GM06990 (cell line): Measurements from ENCODE around the gene BCL2A1.

Experiments used
- DNase-seq: peaks from one replicate; pipeline ENCODE4 v3.0.0-alpha.2; 2011; ENCODE audit not compliant: insufficient read length; ENCODE audit errors: extremely low read depth
- H3K27me3 ChIP-seq: replicated peaks from 2 replicates; pipeline ENCODE4 v1.6.0; 2011; ENCODE audit warnings: low read length; ENCODE audit not compliant: control insufficient read depth, insufficient read depth
- H3K36me3 ChIP-seq: 2 replicates; pipeline ENCODE4 v1.5.1; 2011; ENCODE audit warnings: low read length; ENCODE audit not compliant: control insufficient read depth, insufficient read depth
- H3K4me3 ChIP-seq: replicated peaks from 2 replicates; pipeline ENCODE4 v1.5.1; 2011; ENCODE audit warnings: low read depth, mild to moderate bottlenecking, control low read depth, low read length
- CTCF ChIP-seq: IDR thresholded peaks from 2 replicates; pipeline ENCODE4 v1.5.1; 2011; ENCODE audit warnings: low read length, control low read depth, mild to moderate bottlenecking, inconsistent platforms; ENCODE audit not compliant: insufficient read depth, poor library complexity, severe bottlenecking

BCL2A1 gene

GRCh38 chr15:79948761-79949160 lies 22.2 kb downstream of the BCL2A1 start:
- H3K36me3 ChIP-seq, result no peaks in the 10 kb centered on the region
- TF ChIP-seq CTCF, result no peak

DNA sequence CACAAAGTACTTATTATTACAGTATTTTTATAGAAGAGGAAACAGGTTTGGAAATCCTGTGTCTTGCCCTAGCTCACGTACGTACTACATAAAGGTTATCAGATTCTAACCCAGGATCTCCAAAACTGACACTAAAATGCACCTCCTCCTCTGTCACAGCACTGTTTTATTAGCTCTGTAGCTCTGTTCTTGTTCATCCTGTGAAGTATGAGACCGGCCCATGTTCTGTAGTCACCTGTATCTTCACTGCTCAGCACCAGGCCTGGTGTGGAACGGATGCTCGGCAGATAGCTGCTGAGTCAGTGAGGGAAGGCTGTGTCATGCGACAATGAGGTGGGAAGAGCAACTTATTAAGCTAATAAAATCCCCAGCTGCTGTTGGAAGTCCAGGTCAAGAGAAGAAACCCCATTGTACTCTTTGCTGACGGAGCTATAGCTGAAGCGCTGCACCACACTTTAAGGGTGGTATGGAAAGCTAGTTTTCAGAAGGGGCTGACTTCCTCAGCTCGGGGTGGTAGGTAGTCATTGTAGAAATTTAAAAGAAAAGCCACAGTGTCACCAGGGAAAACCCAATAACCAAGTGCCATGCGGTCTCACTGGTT lies 22.8 kb downstream of the BCL2A1 start:
- Histone ChIP-seq H3K4me3 (no peak overlapping the region), H3K27me3 (no peaks in the 10 kb centered on the region), H3K36me3 (no peaks in the 10 kb centered on the region)
- DNase-seq, result no peak
- TF ChIP-seq CTCF, result no peak

More at GRCh38 chr15:79948761-79949160, 22.2 kb downstream of the BCL2A1 start:
- Histone ChIP-seq H3K27me3 (no peaks in the 10 kb centered on the region), H3K4me3 (no peak overlapping the region)
- DNase-seq, result no peak

DNA sequence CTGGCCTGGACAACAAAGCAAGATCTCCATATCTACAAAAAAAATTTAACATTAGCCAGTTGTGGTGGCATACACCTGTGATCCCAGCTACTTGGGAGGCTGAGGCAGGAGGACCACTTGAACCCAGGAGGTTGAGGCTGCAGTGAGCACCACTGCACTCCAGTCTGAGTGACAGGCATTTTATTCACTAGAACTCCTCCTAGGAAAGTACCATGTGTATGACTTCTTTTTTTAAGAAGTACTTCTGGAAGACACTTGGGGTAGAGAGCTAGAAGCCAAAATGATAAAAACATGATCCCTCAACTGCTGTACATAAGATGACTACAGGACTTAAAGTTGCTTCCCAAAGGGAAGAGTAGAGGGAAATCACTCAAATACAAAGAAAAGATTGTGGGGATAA lies 24.0 kb downstream of the BCL2A1 start:
- DNase-seq, result no peak
- no peaks in the 10 kb centered on the region for H3K36me3 ChIP-seq
- no peak overlapping the region for H3K4me3 ChIP-seq
- no peak for TF ChIP-seq CTCF
- no peaks in the 10 kb centered on the region for H3K27me3 ChIP-seq

- no peaks in the 10 kb centered on the region for H3K36me3 ChIP-seq
- TF ChIP-seq CTCF, result no peak
- no peak for DNase-seq
- no peak overlapping the region for H3K4me3 ChIP-seq
- H3K27me3 ChIP-seq, result no peaks in the 10 kb centered on the region
Observed at GRCh38 chr15:79944622-79945021, 26.4 kb downstream of the BCL2A1 start.

- TF ChIP-seq CTCF, result no peak
- Histone ChIP-seq H3K27me3 (no peaks in the 10 kb centered on the region), H3K4me3 (no peak overlapping the region), H3K36me3 (no peaks in the 10 kb centered on the region)
- no peak for DNase-seq
Observed at GRCh38 chr15:79943820-79944219, 27.2 kb downstream of the BCL2A1 start.
